ENCODE results near the gene ICOS.

GRCh38 chr2:203925512-203926158 is 10.9 kb upstream of the ICOS start:
- no peak for TF ChIP-seq CTCF (IDR thresholded peaks at IDR 0.05; ENCODE audit: low read length)
- no peak for TF ChIP-seq EZH2 (IDR thresholded peaks at IDR 0.05; ENCODE audit: borderline replicate concordance, low read length)

Measured in OCI-LY1 (cell line).